HCT116 (cell line): Measurements from ENCODE around the gene CFAP46. TPM values are rescaled to one million over a fixed set of nuclear protein-coding genes. Genes with fewer than 3 reads are reported as not detected.

ENCODE experiments used
- ATAC-seq: fragments of 200-7000 bp; cut with Tn5 transposase; 2 replicates; pipeline ENCODE4 v1.9.1; 2020; ENCODE audit warnings: mild to moderate bottlenecking, moderate library complexity
- BruUV-seq: library from RNA; stranded (reverse); fragments of 400-500 nt; replicated peaks from 2 replicates; lab custom pipeline; 2021; lab: Mats Ljungman, UMichigan
- CTCF ChIA-PET: fragments of 300-600 bp; sonication (Branson Sonifier 250); formaldehyde crosslinking; loops from one replicate; lab custom pipeline; 2021; ENCODE audit warnings: antibody characterized with exemption; lab: Charles Lee
- POLR2A ChIA-PET: fragments of 300-600, 350-600 bp; sonication (Branson Sonifier 250); formaldehyde crosslinking; loops from one replicate; lab custom pipeline; 2021; ENCODE audit warnings: antibody characterized with exemption; lab: Charles Lee
- RAD21 ChIA-PET, 2 experiments: fragments of 300-600 bp; sonication (Branson Sonifier 250); formaldehyde crosslinking; loops; one replicate each; lab custom pipeline; 2023; ENCODE audit warnings: low total read pairs in 2 of 2; ENCODE audit not compliant: uncharacterized antibody in 2 of 2, unreplicated experiment in 2 of 2, low non-redundant PET in 1 of 2; lab: Charles Lee
- DNase-seq: peaks from one replicate; pipeline ENCODE4 v3.0.0-alpha.2; 2010; ENCODE audit warnings: low read depth, low spot score
- H2AFZ ChIP-seq: fragments of 200-600 bp; shearing (Covaris generic), sonication (generic); 2 replicates; pipeline ENCODE4 v1.6.1; 2017; ENCODE audit warnings: low read depth, mixed run types, mixed read lengths, antibody characterized with exemption, low read length; ENCODE audit not compliant: poor library complexity, severe bottlenecking
- H3K27ac ChIP-seq: 2 replicates; pipeline ENCODE4 v1.5.1; 2012; ENCODE audit warnings: low read depth, low read length
- H3K27me3 ChIP-seq: fragments of 200-600 bp; sonication (generic); 2 replicates; pipeline ENCODE4 v1.6.1; 2016; ENCODE audit warnings: mixed run types, low read length, mixed read lengths; ENCODE audit not compliant: insufficient read depth
- H3K36me3 ChIP-seq, 2 experiments: fragments of 200-500 bp in 1 of 2; fragments of 200-600 bp in 1 of 2; sonication (Bioruptor generic) in 1 of 2; sonication (generic) in 1 of 2; 2 replicates each; pipeline versions ENCODE4 v1.5.1 to v1.6.1; 2014 to 2016; ENCODE audit warnings: low read length in 2 of 2, inconsistent platforms in 1 of 2, mixed read lengths in 1 of 2, mixed run types in 1 of 2; ENCODE audit not compliant: insufficient read depth in 2 of 2, control insufficient read depth in 1 of 2
- H3K4me1 ChIP-seq, 2 experiments: fragments of 200-600 bp in 1 of 2; sonication (generic) in 1 of 2; 2 replicates each; pipeline versions ENCODE4 v1.5.1 to v1.6.1; 2012 to 2017; ENCODE audit warnings: low read length in 2 of 2, inconsistent platforms in 1 of 2, mild to moderate bottlenecking in 1 of 2, mixed read lengths in 1 of 2, mixed run types in 1 of 2, moderate library complexity in 1 of 2; ENCODE audit not compliant: insufficient read depth in 2 of 2, control insufficient read depth in 1 of 2
- H3K4me2 ChIP-seq: fragments of 200-600 bp; sonication (generic); 2 replicates; pipeline ENCODE4 v1.6.1; 2017; ENCODE audit warnings: mixed run types, low read length, mixed read lengths
- H3K4me3 ChIP-seq, 2 experiments: fragments of 200-600 bp in 1 of 2; sonication (generic) in 1 of 2; replicated peaks in 1 of 2; 2 replicates each; pipeline ENCODE4 v1.5.1; 2011 to 2016; ENCODE audit warnings: low read length in 2 of 2, control low read depth in 1 of 2, low read depth in 1 of 2, mild to moderate bottlenecking in 1 of 2, mixed read lengths in 1 of 2, mixed run types in 1 of 2
- H3K79me2 ChIP-seq: fragments of 200-600 bp; sonication (generic); 2 replicates; pipeline ENCODE4 v1.6.1; 2017; ENCODE audit warnings: mild to moderate bottlenecking, mixed run types, low read length, moderate library complexity, mixed read lengths; ENCODE audit not compliant: insufficient read depth
- H3K9ac ChIP-seq: fragments of 200-600 bp; sonication (generic); 2 replicates; pipeline ENCODE4 v1.6.1; 2016; ENCODE audit warnings: low read length, mixed read lengths
- H3K9me2 ChIP-seq: fragments of 200-600 bp; sonication (generic), shearing (Covaris generic); 2 replicates; pipeline ENCODE4 v1.6.1; 2017; ENCODE audit warnings: mixed run types, mild to moderate bottlenecking, moderate library complexity; ENCODE audit not compliant: insufficient read depth
- H3K9me3 ChIP-seq, 2 experiments: fragments of 200-500 bp in 1 of 2; fragments of 200-600 bp in 1 of 2; sonication (Bioruptor generic) in 1 of 2; sonication (generic) in 1 of 2; 2 replicates each; pipeline ENCODE4 v1.6.1; 2014 to 2017; ENCODE audit warnings: low read length in 2 of 2, mixed read lengths in 2 of 2, inconsistent platforms in 1 of 2, low read depth in 1 of 2, mild to moderate bottlenecking in 1 of 2, mixed run types in 1 of 2, moderate library complexity in 1 of 2; ENCODE audit not compliant: control insufficient read depth in 1 of 2, insufficient read depth in 1 of 2
- H4K20me1 ChIP-seq: fragments of 200-600 bp; sonication (generic), shearing (Covaris generic); 2 replicates; pipeline ENCODE4 v1.6.1; 2017; ENCODE audit warnings: mixed run types, mild to moderate bottlenecking, moderate library complexity; ENCODE audit not compliant: insufficient read depth
- CBX3 ChIP-seq: IDR thresholded peaks from 2 replicates; pipeline ENCODE4 v1.6.1; 2012; ENCODE audit warnings: low read depth
- CTCF ChIP-seq, 3 experiments: fragments of 200-600 bp in 1 of 3; sonication (generic) in 1 of 3; IDR thresholded peaks in 2 of 3; conservative IDR thresholded peaks in 1 of 3; 2 replicates each; pipeline ENCODE4 v1.5.1; 2012 to 2017; ENCODE audit warnings: low read depth in 2 of 3, low read length in 2 of 3, antibody characterized with exemption in 1 of 3, borderline replicate concordance in 1 of 3, control low read depth in 1 of 3, mild to moderate bottlenecking in 1 of 3, mixed read lengths in 1 of 3, mixed run types in 1 of 3, moderate library complexity in 1 of 3; ENCODE audit not compliant: insufficient read depth in 1 of 3
- EGR1 ChIP-seq: IDR thresholded peaks from 2 replicates; pipeline ENCODE4 v1.6.1; 2012; ENCODE audit warnings: low read depth
- ELF1 ChIP-seq: IDR thresholded peaks from 2 replicates; pipeline ENCODE4 v1.6.1; 2012; ENCODE audit warnings: low read depth, borderline replicate concordance
- EZH2 ChIP-seq: fragments of 200-600 bp; sonication (generic); IDR thresholded peaks from 2 replicates; pipeline ENCODE4 v1.6.1; 2017; ENCODE audit warnings: antibody characterized with exemption, mixed run types
- EZH2phosphoT487 ChIP-seq: fragments of 200-600 bp; IDR thresholded peaks from 2 replicates; pipeline ENCODE4 v1.6.1; 2018; ENCODE audit warnings: antibody characterized with exemption, borderline replicate concordance
- FOSL1 ChIP-seq: IDR thresholded peaks from 2 replicates; pipeline ENCODE4 v1.6.1; 2012; ENCODE audit warnings: low read depth
- JUND ChIP-seq: IDR thresholded peaks from 2 replicates; pipeline ENCODE4 v1.6.1; 2012
- POLR2A ChIP-seq: IDR thresholded peaks from 2 replicates; pipeline ENCODE4 v1.7.0; 2011; ENCODE audit warnings: borderline replicate concordance; ENCODE audit not compliant: insufficient read depth, insufficient read length; ENCODE audit errors: extremely low read depth
- RAD21 ChIP-seq: IDR thresholded peaks from 2 replicates; pipeline ENCODE4 v1.6.1; 2012; ENCODE audit warnings: low read depth, mild to moderate bottlenecking
- SRF ChIP-seq: IDR thresholded peaks from 2 replicates; pipeline ENCODE4 v1.6.1; 2012; ENCODE audit warnings: low read depth
- TCF7L2 ChIP-seq: IDR thresholded peaks from 2 replicates; pipeline ENCODE4 v1.7.0; 2011; ENCODE audit warnings: borderline replicate concordance, inconsistent platforms; ENCODE audit not compliant: insufficient read depth, insufficient read length; ENCODE audit errors: extremely low read depth
- YY1 ChIP-seq: IDR thresholded peaks from 2 replicates; pipeline ENCODE4 v1.6.1; 2011; ENCODE audit warnings: low read length, low read depth, moderate library complexity, mild to moderate bottlenecking; ENCODE audit not compliant: insufficient replicate concordance; ENCODE audit errors: extremely low read depth
- intact Hi-C: fragments of 100-400 bp; cut with micrococcal nuclease; formaldehyde crosslinking; loops from 2 replicates; pipeline ENCODE4 v1.10.0; 2022
- total RNA-seq: library from RNA; stranded (reverse); gene quantifications from one replicate; pipeline ENCODE4 v1.2.1, GENCODE V29; 2021; ENCODE audit not compliant: unreplicated experiment

The CFAP46 gene
- total RNA-seq, 1 experiment from 2014 or later: 1.4 TPM

- TF ChIP-seq SRF (no peak), EZH2 (no peak), CBX3 (no peak), POLR2A (no peak), FOSL1 (no peak), EZH2phosphoT487 (no peak), JUND (no peak), YY1 (no peak), RAD21 (no peak), ELF1 (no peak), TCF7L2 (no peak), EGR1 (no peak), CTCF (IDR thresholded peaks at IDR 0.05 in 2 of 3, conservative IDR thresholded peaks at IDR 0.05 in 1 of 3; ENCODE audit: borderline replicate concordance in 1 of 3, insufficient read depth in 1 of 3, low read depth in 2 of 3, low read length in 2 of 3) (no peak)
- H3K27ac ChIP-seq: no peak overlapping the region
- no peak overlapping the region for H2AFZ ChIP-seq
- ChIA-PET RAD21 (no interaction called here), POLR2A (no interaction called here), CTCF (no interaction called here)
- intact Hi-C loops: no loop called here
- H3K27me3 ChIP-seq: 0 out of 2 replicates have a peak, but pooled peaks cover 5% of the 10 kb centered on the region
- BruUV-seq: no TSS peak
- no peaks in the 10 kb centered on the region for H3K79me2 ChIP-seq
- H3K4me3 ChIP-seq: no peak overlapping the region
- no peaks in the 10 kb centered on the region for H3K36me3 ChIP-seq
- H4K20me1 ChIP-seq: no peaks in the 10 kb centered on the region
- no peak for DNase-seq
- no peak overlapping the region for H3K4me2 ChIP-seq
- no peaks in the 10 kb centered on the region for H3K9me3 ChIP-seq
- ATAC-seq: no peak
- peaks cover 0 to 7% of the 10 kb centered on the region in 2 experiments; a peak in 1 of 4 replicates for H3K4me1 ChIP-seq
- H3K9me2 ChIP-seq: no peaks in the 10 kb centered on the region
- H3K9ac ChIP-seq: no peak overlapping the region
Observed at GRCh38 chr10:132945125-132945893, 2.9 kb upstream of the CFAP46 start.
